ENCODE results near the gene NPIPB9. TPM values are rescaled to one million over a fixed set of nuclear protein-coding genes. Genes with fewer than 3 reads are reported as not detected.
"Not testable (repeated sequence)": the region's sequence is repeated elsewhere in the genome, so short reads cannot be mapped to it uniquely, and the experiment has no call there.

NPIPB9 gene
- total and polyA plus RNA-seq, 5 donors from 2014 or later: 0.20 to 5.8 (median 0.23) TPM; not detected in 2

GRCh38 chr16:28740631-28741030 is 11.0 kb upstream of the NPIPB9 start:
- H3K4me3 Mint-ChIP-seq; H3K27me3 ChIP-seq (ENCODE audit: control insufficient read depth, insufficient read depth, low read length); ATAC-seq (ENCODE audit: low read depth in 2 of 2); H3K4me1 ChIP-seq (ENCODE audit: control insufficient read depth, insufficient read depth, low read length, poor library complexity, severe bottlenecking); H3K27me3 Mint-ChIP-seq; H3K9me3 Mint-ChIP-seq; H3K4me1 Mint-ChIP-seq; H3K27ac ChIP-seq (ENCODE audit: insufficient read depth, low read length, poor library complexity, severe bottlenecking); H3K27ac Mint-ChIP-seq; H3K36me3 Mint-ChIP-seq; H3K36me3 ChIP-seq (ENCODE audit: control insufficient read depth, insufficient read depth, low read length); H3K4me3 ChIP-seq (ENCODE audit: low read depth, low read length); H3K9me3 ChIP-seq (ENCODE audit: control insufficient read depth in 2 of 2, low read length in 2 of 2); DNase-seq: not testable (repeated sequence)

DNA sequence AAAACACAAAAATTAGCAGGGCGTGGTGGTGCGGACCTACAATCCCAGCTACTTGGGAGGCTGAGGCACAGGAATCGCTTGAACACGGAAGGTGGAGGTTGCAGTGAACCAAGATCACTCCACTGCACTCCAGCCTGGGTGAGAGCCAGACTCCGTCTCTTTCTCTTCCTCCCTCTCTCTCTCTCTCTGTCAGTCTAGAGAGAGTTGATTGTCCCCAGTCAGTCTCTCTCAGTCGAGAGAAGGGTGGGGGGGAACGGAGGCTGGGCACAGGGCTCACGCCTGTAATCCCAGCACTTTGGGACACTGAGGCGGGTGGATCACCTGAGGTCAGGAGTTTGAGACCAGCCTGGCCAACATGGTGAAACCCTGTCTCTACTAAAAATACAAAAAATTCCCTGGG is 10.3 kb upstream of the NPIPB9 start:
- H3K36me3 ChIP-seq (ENCODE audit: control insufficient read depth, insufficient read depth, low read length); H3K4me3 ChIP-seq (ENCODE audit: low read depth, low read length); H3K4me1 ChIP-seq (ENCODE audit: control insufficient read depth, insufficient read depth, low read length, poor library complexity, severe bottlenecking); H3K27me3 Mint-ChIP-seq; H3K27ac Mint-ChIP-seq; H3K27me3 ChIP-seq (ENCODE audit: control insufficient read depth, insufficient read depth, low read length); H3K9me3 Mint-ChIP-seq; H3K9me3 ChIP-seq (ENCODE audit: control insufficient read depth in 2 of 2, low read length in 2 of 2); DNase-seq; H3K4me3 Mint-ChIP-seq; H3K27ac ChIP-seq (ENCODE audit: insufficient read depth, low read length, poor library complexity, severe bottlenecking); ATAC-seq (ENCODE audit: low read depth in 2 of 2); H3K36me3 Mint-ChIP-seq; H3K4me1 Mint-ChIP-seq: not testable (repeated sequence)

DNA sequence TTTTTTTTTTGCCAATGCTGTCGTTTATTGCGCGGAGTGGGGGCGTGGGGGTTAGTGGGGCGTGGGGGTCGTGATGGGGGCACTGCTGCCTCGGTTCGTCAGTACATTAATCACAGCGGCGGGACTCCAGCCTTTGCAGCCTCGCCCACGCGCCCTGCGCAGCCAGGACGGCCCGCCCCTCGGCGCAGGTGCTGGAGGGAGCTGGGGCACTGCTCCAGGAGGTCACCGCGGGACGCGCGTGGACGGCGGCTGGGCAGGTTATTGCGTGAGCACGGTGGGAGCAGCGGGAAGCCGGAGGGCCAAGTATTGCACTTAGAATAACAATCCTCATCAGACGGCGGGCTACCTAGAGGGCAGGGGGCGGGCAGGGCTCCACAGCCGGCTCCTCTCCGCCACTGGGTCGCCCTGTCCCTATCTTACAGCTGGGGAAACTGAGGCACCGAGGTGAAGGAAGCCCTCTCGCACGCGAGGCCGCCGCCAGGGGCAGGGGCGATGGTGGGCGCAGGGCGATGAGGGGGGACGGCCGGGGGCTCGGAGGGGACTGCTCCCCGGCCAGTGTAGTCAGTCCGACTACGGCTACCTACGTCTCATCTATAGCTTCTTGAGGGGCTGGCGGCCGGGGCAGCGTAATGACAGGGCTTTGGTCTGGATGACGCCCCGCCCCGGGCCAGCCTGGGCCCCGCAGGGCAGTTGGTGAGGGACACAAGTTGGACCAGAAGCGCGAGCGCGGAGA is 4.8 kb upstream of the NPIPB9 start:
- not testable (repeated sequence) for H3K4me3 ChIP-seq (ENCODE audit: low read depth, low read length); H3K9me3 ChIP-seq (ENCODE audit: control insufficient read depth in 2 of 2, low read length in 2 of 2); H3K4me1 ChIP-seq (ENCODE audit: control insufficient read depth, insufficient read depth, low read length, poor library complexity, severe bottlenecking); ATAC-seq (ENCODE audit: low read depth in 2 of 2); H3K36me3 ChIP-seq (ENCODE audit: control insufficient read depth, insufficient read depth, low read length); H3K36me3 Mint-ChIP-seq; H3K27ac ChIP-seq (ENCODE audit: insufficient read depth, low read length, poor library complexity, severe bottlenecking); H3K4me3 Mint-ChIP-seq; H3K27me3 ChIP-seq (ENCODE audit: control insufficient read depth, insufficient read depth, low read length); H3K27ac Mint-ChIP-seq; H3K9me3 Mint-ChIP-seq; H3K27me3 Mint-ChIP-seq; H3K4me1 Mint-ChIP-seq; DNase-seq

- not testable (repeated sequence) for H3K36me3 Mint-ChIP-seq; H3K27ac Mint-ChIP-seq; H3K27me3 Mint-ChIP-seq; H3K4me1 Mint-ChIP-seq; H3K27me3 ChIP-seq (ENCODE audit: control insufficient read depth, insufficient read depth, low read length); H3K4me3 ChIP-seq (ENCODE audit: low read depth, low read length); H3K9me3 ChIP-seq (ENCODE audit: control insufficient read depth in 2 of 2, low read length in 2 of 2); H3K4me1 ChIP-seq (ENCODE audit: control insufficient read depth, insufficient read depth, low read length, poor library complexity, severe bottlenecking); H3K27ac ChIP-seq (ENCODE audit: insufficient read depth, low read length, poor library complexity, severe bottlenecking); H3K9me3 Mint-ChIP-seq; H3K36me3 ChIP-seq (ENCODE audit: control insufficient read depth, insufficient read depth, low read length)
- ATAC-seq (ENCODE audit: low read depth in 2 of 2): peak; percentile 99
- H3K4me3 Mint-ChIP-seq: peak overlapping the region in 1 of 4 donors; percentile 48
- DNase-seq: peak in 2 of 3 donors; percentile 26 to 58
These were observed 1.6 kb upstream of the NPIPB9 start for GRCh38 chr16:28749997-28750465.

GRCh38 chr16:28750469-28751067 is 1.0 kb upstream of the NPIPB9 start:
- H3K9me3 Mint-ChIP-seq; H3K36me3 ChIP-seq (ENCODE audit: control insufficient read depth, insufficient read depth, low read length); H3K27me3 ChIP-seq (ENCODE audit: control insufficient read depth, insufficient read depth, low read length); H3K4me3 Mint-ChIP-seq; H3K27ac ChIP-seq (ENCODE audit: insufficient read depth, low read length, poor library complexity, severe bottlenecking); H3K4me3 ChIP-seq (ENCODE audit: low read depth, low read length); H3K4me1 Mint-ChIP-seq; H3K27ac Mint-ChIP-seq; H3K9me3 ChIP-seq (ENCODE audit: control insufficient read depth in 2 of 2, low read length in 2 of 2); H3K4me1 ChIP-seq (ENCODE audit: control insufficient read depth, insufficient read depth, low read length, poor library complexity, severe bottlenecking); H3K36me3 Mint-ChIP-seq; DNase-seq; H3K27me3 Mint-ChIP-seq: not testable (repeated sequence)
- ATAC-seq (ENCODE audit: low read depth in 2 of 2): peak in 1 of 2 donors; percentile 2

GRCh38 chr16:28781697-28782096 is 30.1 kb downstream of the NPIPB9 start:
- H3K4me3 Mint-ChIP-seq; H3K27ac ChIP-seq (ENCODE audit: insufficient read depth, low read length, poor library complexity, severe bottlenecking); H3K27me3 Mint-ChIP-seq; H3K9me3 Mint-ChIP-seq; DNase-seq; H3K36me3 ChIP-seq (ENCODE audit: control insufficient read depth, insufficient read depth, low read length); H3K36me3 Mint-ChIP-seq; H3K4me1 ChIP-seq (ENCODE audit: control insufficient read depth, insufficient read depth, low read length, poor library complexity, severe bottlenecking); H3K4me1 Mint-ChIP-seq; H3K4me3 ChIP-seq (ENCODE audit: low read depth, low read length); H3K9me3 ChIP-seq (ENCODE audit: control insufficient read depth in 2 of 2, low read length in 2 of 2); H3K27me3 ChIP-seq (ENCODE audit: control insufficient read depth, insufficient read depth, low read length); H3K27ac Mint-ChIP-seq; ATAC-seq (ENCODE audit: low read depth in 2 of 2): not testable (repeated sequence)

GRCh38 chr16:28782357-28782756 is 30.8 kb downstream of the NPIPB9 start:
- not testable (repeated sequence) for H3K4me1 ChIP-seq (ENCODE audit: control insufficient read depth, insufficient read depth, low read length, poor library complexity, severe bottlenecking); H3K4me3 Mint-ChIP-seq; H3K36me3 Mint-ChIP-seq; H3K27ac ChIP-seq (ENCODE audit: insufficient read depth, low read length, poor library complexity, severe bottlenecking); H3K9me3 ChIP-seq (ENCODE audit: control insufficient read depth in 2 of 2, low read length in 2 of 2); H3K36me3 ChIP-seq (ENCODE audit: control insufficient read depth, insufficient read depth, low read length); H3K27me3 Mint-ChIP-seq; DNase-seq; ATAC-seq (ENCODE audit: low read depth in 2 of 2); H3K4me3 ChIP-seq (ENCODE audit: low read depth, low read length); H3K4me1 Mint-ChIP-seq; H3K27me3 ChIP-seq (ENCODE audit: control insufficient read depth, insufficient read depth, low read length); H3K27ac Mint-ChIP-seq; H3K9me3 Mint-ChIP-seq
